ENCODE measurements around the gene RPL36AL. TPM values are rescaled to one million over a fixed set of nuclear protein-coding genes. Genes with fewer than 3 reads are reported as not detected.

Gene RPL36AL
- total RNA-seq, 2 donors from 2014 or later, result 197 to 198 TPM

GRCh38 chr14:49569281-49569680, 51.1 kb downstream of the RPL36AL start:
- Histone ChIP-seq H3K9ac (ENCODE audit: low read depth in 2 of 2, low read length in 2 of 2) (no peak overlapping the region), H3K4me3 (no peak overlapping the region), H3K9me3 (no peaks in the 10 kb centered on the region), H3K27ac (no peak overlapping the region), H3K36me3 (no peaks in the 10 kb centered on the region), H3K4me1 (no peaks in the 10 kb centered on the region), H3K27me3 (no peaks in the 10 kb centered on the region)
- no peak for TF ChIP-seq CTCF (IDR thresholded peaks at IDR 0.05)
- no peak for DNase-seq
- intact Hi-C loops (cut with DNase I), result no loop called here

Other genes starting within 250 kb of the RPL36AL start
- gene RPS29, start 34.2 kb downstream of the RPL36AL start, total RNA-seq, result 1,000 to 10,000 TPM; 1,421 to 1,478 TPM
- gene LRR1, start 21.7 kb downstream of the RPL36AL start, total RNA-seq, result 10 to 100 TPM; 24.3 to 39.8 TPM
- gene MGAT2, start 173 bp upstream of the RPL36AL start, total RNA-seq, result 10 to 100 TPM; 44.9 to 47.3 TPM
- 1 to 10 TPM; 6.8 to 8.3 TPM for gene DNAAF2, start 14.6 kb upstream of the RPL36AL start, total RNA-seq
- gene POLE2, start 67.6 kb upstream of the RPL36AL start, total RNA-seq, result 10 to 100 TPM in 1 of 2 donors, 1 to 10 TPM in 1; 2.5 to 15.9 TPM
- gene KLHDC1, start 72.5 kb upstream of the RPL36AL start, total RNA-seq, result 1 to 10 TPM in 1 of 2 donors, under 1 TPM in 1; 0.94 to 2.5 TPM
- 10 to 100 TPM; 37.5 to 68.7 TPM for gene KLHDC2, start 147.5 kb upstream of the RPL36AL start, total RNA-seq
- gene NEMF, start 232.2 kb upstream of the RPL36AL start, total RNA-seq, result 10 to 100 TPM; 52.8 to 56.7 TPM